WTC11 (cell line): ENCODE measurements around the gene CHRNA4.

Experiments
- ESRRA ChIP-seq: sonication (generic); formaldehyde crosslinking; IDR thresholded peaks from 2 replicates; pipeline ENCODE4 v1.8.1; 2022; ENCODE audit warnings: mild to moderate bottlenecking, missing genetic modification reagents, borderline replicate concordance
- ETV6 ChIP-seq: sonication (generic); formaldehyde crosslinking; IDR thresholded peaks from 2 replicates; pipeline ENCODE4 v1.8.1; 2022; ENCODE audit warnings: mild to moderate bottlenecking, missing genetic modification reagents
- NR2C2 ChIP-seq: sonication (generic); formaldehyde crosslinking; IDR thresholded peaks from 2 replicates; pipeline ENCODE4 v1.8.0; 2022; ENCODE audit warnings: mild to moderate bottlenecking, missing genetic modification reagents
- TF ChIP-seq, protein P1 (sequence below): fragments of 200-600 bp; IDR thresholded peaks from 2 replicates; pipeline ENCODE4 v1.8.0; 2022; ENCODE audit warnings: antibody characterized with exemption

GRCh38 chr20:63369724-63370617 is 8.8 kb upstream of the CHRNA4 start:
- TF ChIP-seq, protein P1, sequence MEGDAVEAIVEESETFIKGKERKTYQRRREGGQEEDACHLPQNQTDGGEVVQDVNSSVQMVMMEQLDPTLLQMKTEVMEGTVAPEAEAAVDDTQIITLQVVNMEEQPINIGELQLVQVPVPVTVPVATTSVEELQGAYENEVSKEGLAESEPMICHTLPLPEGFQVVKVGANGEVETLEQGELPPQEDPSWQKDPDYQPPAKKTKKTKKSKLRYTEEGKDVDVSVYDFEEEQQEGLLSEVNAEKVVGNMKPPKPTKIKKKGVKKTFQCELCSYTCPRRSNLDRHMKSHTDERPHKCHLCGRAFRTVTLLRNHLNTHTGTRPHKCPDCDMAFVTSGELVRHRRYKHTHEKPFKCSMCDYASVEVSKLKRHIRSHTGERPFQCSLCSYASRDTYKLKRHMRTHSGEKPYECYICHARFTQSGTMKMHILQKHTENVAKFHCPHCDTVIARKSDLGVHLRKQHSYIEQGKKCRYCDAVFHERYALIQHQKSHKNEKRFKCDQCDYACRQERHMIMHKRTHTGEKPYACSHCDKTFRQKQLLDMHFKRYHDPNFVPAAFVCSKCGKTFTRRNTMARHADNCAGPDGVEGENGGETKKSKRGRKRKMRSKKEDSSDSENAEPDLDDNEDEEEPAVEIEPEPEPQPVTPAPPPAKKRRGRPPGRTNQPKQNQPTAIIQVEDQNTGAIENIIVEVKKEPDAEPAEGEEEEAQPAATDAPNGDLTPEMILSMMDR, result no peak; the same call in 1 of the 2 replicates
- TF ChIP-seq NR2C2 (CRISPR knock-in tag) (no peak), ESRRA (CRISPR knock-in tag) (no peak), ETV6 (CRISPR knock-in tag) (no peak)
